Mesenteric fat pad (tissue), 1 donor: ENCODE results near the gene ONECUT3. TPM values are rescaled to one million over a fixed set of nuclear protein-coding genes. Genes with fewer than 3 reads are reported as not detected.
"Not testable (repeated sequence)": the region's sequence is repeated elsewhere in the genome, so short reads cannot be mapped to it uniquely, and the experiment has no call there.

Source experiments
- DNase-seq: peaks from one replicate; pipeline ENCODE4 v3.0.0-alpha.2; 2020; ENCODE audit warnings: low spot score
- total RNA-seq: library from RNA; stranded (reverse); fragmentation: NEBNext Ultra II Directional; extraction: Animal tissue kit (Norgen Biotek cat#: 25700); gene quantifications from one replicate; pipeline ENCODE4 v1.2.1, GENCODE V29; 2021
- donor health status: DM: yes; HTN: yes; CAD: no.

The ONECUT3 gene
- total RNA-seq, 1 donor from 2014 or later, result not detected

- DNase-seq, result no peak
Measured at GRCh38 chr19:1790054-1790792, 36.9 kb downstream of the ONECUT3 start.

GRCh38 chr19:1791879-1792278 lies 38.6 kb downstream of the ONECUT3 start:
- no peak for DNase-seq

GRCh38 chr19:1794424-1795172 lies 41.3 kb downstream of the ONECUT3 start:
- DNase-seq, result no peak

- no peak for DNase-seq
Measured at GRCh38 chr19:1796395-1797142, 43.3 kb downstream of the ONECUT3 start.

GRCh38 chr19:1797313-1797712 lies 44.0 kb downstream of the ONECUT3 start:
- DNase-seq, result not testable (repeated sequence)

GRCh38 chr19:1799695-1800342 lies 46.5 kb downstream of the ONECUT3 start:
- DNase-seq, result no peak

GRCh38 chr19:1804858-1805257 lies 51.6 kb downstream of the ONECUT3 start:
- DNase-seq, result no peak

GRCh38 chr19:1805401-1806183 lies 52.3 kb downstream of the ONECUT3 start:
- DNase-seq, result no peak

GRCh38 chr19:1806184-1807029 lies 53.1 kb downstream of the ONECUT3 start:
- no peak for DNase-seq

- DNase-seq, result no peak
Measured at GRCh38 chr19:1807030-1807694, 53.9 kb downstream of the ONECUT3 start.

- no peak for DNase-seq
Measured at GRCh38 chr19:1807695-1808394, 54.5 kb downstream of the ONECUT3 start.

- no peak for DNase-seq
Measured at GRCh38 chr19:1808395-1808731, 55.1 kb downstream of the ONECUT3 start.

- no peak for DNase-seq
Measured at GRCh38 chr19:1809678-1810077, 56.4 kb downstream of the ONECUT3 start.

- no peak for DNase-seq
Measured at GRCh38 chr19:1810439-1811160, 57.3 kb downstream of the ONECUT3 start.

GRCh38 chr19:1811472-1811894 lies 58.2 kb downstream of the ONECUT3 start:
- no peak for DNase-seq

GRCh38 chr19:1811942-1812425 lies 58.7 kb downstream of the ONECUT3 start, which contains the start of gene ATP8B3:
Gene ATP8B3 (minus strand): TSS chr19:1812276. CDS start chr19:1811736, 540 bp downstream.
- no peak for DNase-seq

- peak; percentile 95 for DNase-seq
Measured at GRCh38 chr19:1812426-1813191, 59.3 kb downstream of the ONECUT3 start.
